ENCODE data around the gene GHITM.
"Not testable (repeated sequence)": the region's sequence is repeated elsewhere in the genome, so short reads cannot be mapped to it uniquely, and the experiment has no call there.

Gene GHITM

GRCh38 chr10:84114088-84114667 lies 25.1 kb upstream of the GHITM start:
- H3K4me3 ChIP-seq (ENCODE audit: low read depth, low read length) = no peak overlapping the region
- peak; percentile 18 for DNase-seq (ENCODE audit: low read depth)
- TF ChIP-seq CTCF (conservative IDR thresholded peaks at IDR 0.05; ENCODE audit: low read depth, low read length) = peak; percentile 38

- H3K4me3 ChIP-seq (ENCODE audit: low read depth, low read length); DNase-seq (ENCODE audit: low read depth): not testable (repeated sequence)
Observed at GRCh38 chr10:84117204-84117603, 22.1 kb upstream of the GHITM start.

GRCh38 chr10:84117686-84118394 lies 21.5 kb upstream of the GHITM start:
- TF ChIP-seq CTCF (conservative IDR thresholded peaks at IDR 0.05; ENCODE audit: low read depth, low read length) = no peak
- DNase-seq (ENCODE audit: low read depth) = no peak
- H3K4me3 ChIP-seq (ENCODE audit: low read depth, low read length) = no peak overlapping the region

- no peak overlapping the region for H3K4me3 ChIP-seq (ENCODE audit: low read depth, low read length)
- no peak for TF ChIP-seq CTCF (conservative IDR thresholded peaks at IDR 0.05; ENCODE audit: low read depth, low read length)
- no peak for DNase-seq (ENCODE audit: low read depth)
Observed at GRCh38 chr10:84118395-84119006, 20.8 kb upstream of the GHITM start.

GRCh38 chr10:84123362-84123761 lies 15.9 kb upstream of the GHITM start:
- no peak overlapping the region for H3K4me3 ChIP-seq (ENCODE audit: low read depth, low read length)
- no peak for TF ChIP-seq CTCF (conservative IDR thresholded peaks at IDR 0.05; ENCODE audit: low read depth, low read length)
- DNase-seq (ENCODE audit: low read depth) = no peak

- not testable (repeated sequence) for DNase-seq (ENCODE audit: low read depth); H3K4me3 ChIP-seq (ENCODE audit: low read depth, low read length)
Observed at GRCh38 chr10:84125910-84126784, 13.2 kb upstream of the GHITM start.

- TF ChIP-seq CTCF (conservative IDR thresholded peaks at IDR 0.05; ENCODE audit: low read depth, low read length) = no peak
- H3K4me3 ChIP-seq (ENCODE audit: low read depth, low read length) = no peak overlapping the region
- no peak for DNase-seq (ENCODE audit: low read depth)
Observed at GRCh38 chr10:84126785-84127167, 12.5 kb upstream of the GHITM start.
